Transverse colon (tissue), 3 donors: ENCODE measurements around the gene DOCK3.

Experiments used
- POLR2A ChIP-seq: fragments of 450-650 bp; IDR thresholded peaks from one replicate; pipeline ENCODE4 v1.6.1; 2016; ENCODE audit warnings: antibody characterized with exemption, mild to moderate bottlenecking, moderate library complexity
- POLR2AphosphoS5 ChIP-seq, 3 donors: sonication (generic); formaldehyde crosslinking; IDR thresholded peaks; one replicate each; pipeline ENCODE4 v1.6.1; 2016; ENCODE audit warnings: antibody characterized with exemption in 3 of 3

- no peak for TF ChIP-seq POLR2AphosphoS5 (IDR thresholded peaks at IDR 0.05)
- no peak for TF ChIP-seq POLR2A
Observed at GRCh38 chr3:51371943-51372557, 697.3 kb downstream of the DOCK3 start.
